ENCODE measurements around the gene PDIA4.
"Not testable (repeated sequence)": the region's sequence is repeated elsewhere in the genome, so short reads cannot be mapped to it uniquely, and the experiment has no call there.

PDIA4 gene

DNA sequence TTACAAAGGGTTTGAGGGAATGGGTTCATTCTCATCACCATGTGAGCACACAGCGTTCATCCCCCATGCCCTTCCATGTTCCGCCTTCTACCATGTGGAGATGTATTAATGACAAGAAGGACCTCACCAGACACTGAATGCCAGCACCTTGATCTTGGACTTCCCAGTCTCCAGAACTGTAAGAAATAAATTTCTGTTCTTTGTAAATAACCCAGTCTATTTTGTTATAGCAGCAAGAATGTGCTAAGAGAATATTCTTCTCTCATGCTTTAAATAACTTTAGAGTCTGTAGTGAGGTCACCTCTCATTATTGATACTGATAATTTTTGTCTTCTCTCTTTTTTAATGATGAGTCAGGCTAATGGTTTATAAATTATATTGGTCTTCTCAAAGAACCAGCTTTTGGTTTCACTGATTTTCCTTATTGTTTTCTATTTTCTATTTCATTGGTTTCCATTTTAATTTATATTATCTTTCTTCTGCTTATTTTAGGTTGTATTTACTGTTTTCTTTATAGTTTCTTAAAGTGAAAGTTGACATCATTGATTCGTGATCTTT is 3.1 kb upstream of the PDIA4 start:
- DNase-seq, result no peak

DNA sequence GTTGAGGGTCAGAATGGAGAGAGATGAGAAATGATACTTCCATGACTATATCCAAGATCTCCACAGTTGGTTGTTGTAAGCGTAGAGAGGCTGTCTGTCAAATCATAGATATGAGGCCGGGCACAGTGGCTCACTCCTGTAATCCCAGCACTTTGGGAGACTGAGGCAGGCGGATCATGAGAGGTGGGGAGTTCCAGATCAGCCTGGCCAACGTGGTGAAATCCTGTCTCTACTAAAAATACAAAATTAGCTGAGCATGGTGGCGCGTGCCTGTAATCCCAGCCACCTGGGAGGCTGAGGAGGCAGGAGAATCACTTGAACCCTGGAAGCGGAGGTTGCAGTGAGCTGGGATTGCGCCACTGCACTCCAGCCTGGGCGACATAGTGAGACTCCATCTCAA is 2.1 kb upstream of the PDIA4 start:
- DNase-seq, result not testable (repeated sequence)

GRCh38 chr7:149027611-149028345 is 527 bp downstream of the PDIA4 start:
- DNase-seq, result no peak

- no peak for DNase-seq
Observed at GRCh38 chr7:149027055-149027454, 1.2 kb downstream of the PDIA4 start.

GRCh38 chr7:149023662-149024061 is 4.6 kb downstream of the PDIA4 start:
- no peak for DNase-seq

DNA sequence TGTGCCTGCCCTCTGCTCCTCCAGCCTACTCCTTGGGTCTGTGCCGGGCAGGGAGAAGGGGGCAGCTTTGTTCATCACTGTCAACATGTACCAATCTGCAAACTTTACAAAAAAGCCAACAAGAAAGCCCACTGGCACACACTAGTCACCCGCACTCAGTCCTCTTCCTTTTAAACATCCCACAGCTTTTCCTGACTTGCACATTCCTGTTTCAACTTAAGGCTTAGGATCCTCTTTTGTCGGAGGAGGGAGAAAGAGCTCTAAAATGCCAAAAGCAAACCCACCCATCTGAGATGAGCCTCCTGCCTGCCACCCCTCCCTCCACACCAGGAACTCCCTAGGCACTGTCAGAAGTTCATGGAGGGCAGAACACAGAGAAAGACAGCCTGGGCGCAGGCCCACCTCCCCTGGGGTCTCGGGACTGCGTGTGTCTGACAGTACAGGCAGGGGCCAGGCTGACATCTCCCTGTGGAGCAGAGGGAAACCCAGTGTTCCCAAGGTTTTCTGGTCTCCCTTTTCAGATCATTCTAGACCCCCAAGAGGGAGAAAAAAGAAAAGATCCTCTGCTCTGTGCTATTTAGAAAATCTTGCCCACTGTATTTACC is 5.4 kb downstream of the PDIA4 start:
- DNase-seq, result no peak

DNA sequence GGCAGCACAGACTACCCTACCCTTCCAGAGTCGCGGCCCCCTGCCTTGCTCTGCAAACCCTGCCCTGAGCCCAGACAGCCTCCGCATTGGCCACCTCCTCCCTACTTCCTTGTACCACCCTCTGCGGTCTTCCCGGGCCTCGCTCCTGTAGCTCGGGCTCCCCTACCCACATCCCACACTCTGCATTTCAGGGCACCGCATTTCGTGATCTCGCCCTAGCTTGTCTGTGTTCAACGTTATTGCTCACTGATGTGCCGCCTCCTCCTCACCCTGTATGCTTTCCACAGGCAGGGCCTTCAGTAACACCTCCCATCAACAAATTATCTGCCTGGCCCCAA is 6.6 kb downstream of the PDIA4 start:
- DNase-seq, result no peak

DNA sequence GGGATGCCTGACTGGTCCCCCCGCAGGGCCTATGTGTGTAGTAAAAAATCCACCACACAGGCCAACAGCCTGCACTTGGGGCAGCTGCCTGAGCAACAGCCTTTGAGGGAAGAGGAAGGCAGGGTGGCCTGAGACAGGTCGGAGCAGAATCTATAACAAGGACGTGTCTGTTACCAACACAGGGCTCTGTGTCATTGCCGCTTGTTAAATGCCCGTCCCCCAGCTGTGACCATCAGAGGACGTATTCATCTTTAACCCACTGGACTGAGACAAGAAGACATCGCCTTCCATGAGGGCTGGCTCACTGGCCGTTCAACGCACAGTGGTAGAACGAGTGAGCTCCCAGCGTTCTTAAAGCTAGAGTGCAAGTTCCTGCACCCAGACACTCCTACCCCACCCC is 7.8 kb downstream of the PDIA4 start:
- no peak for DNase-seq

GRCh38 chr7:149016876-149017275 is 11.4 kb downstream of the PDIA4 start:
- DNase-seq, result no peak

DNA sequence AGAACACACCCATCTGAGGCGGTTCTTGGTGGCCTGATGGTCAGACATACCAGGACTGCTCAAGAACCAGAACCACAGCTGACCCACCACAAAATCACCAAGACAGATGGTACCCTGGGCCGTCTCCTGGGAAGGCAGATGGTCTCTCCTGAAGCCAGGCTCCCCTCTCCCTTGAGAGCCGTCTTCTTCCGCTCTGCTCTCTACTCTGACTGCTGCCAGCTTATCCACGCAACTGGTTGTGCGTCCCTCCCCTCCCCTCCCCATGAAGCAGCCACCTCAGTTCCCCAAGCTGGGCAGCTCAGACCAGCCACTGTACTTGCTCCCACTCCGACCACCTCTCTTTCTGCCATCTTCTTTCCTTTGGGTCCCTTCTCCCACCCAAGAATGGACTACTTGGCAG is 14.0 kb downstream of the PDIA4 start:
- no peak for DNase-seq

DNA sequence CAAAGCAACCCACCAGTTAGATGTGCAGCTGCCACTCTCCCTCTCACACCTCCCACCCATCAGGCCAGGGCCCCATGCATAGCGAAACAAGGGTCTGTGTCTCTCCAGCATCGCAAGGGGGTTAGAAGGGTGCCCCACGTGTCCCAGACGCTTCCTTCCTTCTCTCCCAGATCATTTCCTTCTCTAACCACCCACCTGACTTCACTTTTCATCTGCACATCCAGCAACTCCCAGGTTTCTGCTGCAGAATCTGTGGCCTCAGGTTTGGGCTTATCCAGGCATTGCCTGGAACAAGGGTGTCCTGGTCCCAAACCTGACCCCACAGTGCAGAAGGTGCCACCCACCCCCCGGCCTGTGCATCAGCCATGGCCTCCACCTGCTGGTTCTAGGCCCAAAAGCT is 14.4 kb downstream of the PDIA4 start:
- no peak for DNase-seq

DNA sequence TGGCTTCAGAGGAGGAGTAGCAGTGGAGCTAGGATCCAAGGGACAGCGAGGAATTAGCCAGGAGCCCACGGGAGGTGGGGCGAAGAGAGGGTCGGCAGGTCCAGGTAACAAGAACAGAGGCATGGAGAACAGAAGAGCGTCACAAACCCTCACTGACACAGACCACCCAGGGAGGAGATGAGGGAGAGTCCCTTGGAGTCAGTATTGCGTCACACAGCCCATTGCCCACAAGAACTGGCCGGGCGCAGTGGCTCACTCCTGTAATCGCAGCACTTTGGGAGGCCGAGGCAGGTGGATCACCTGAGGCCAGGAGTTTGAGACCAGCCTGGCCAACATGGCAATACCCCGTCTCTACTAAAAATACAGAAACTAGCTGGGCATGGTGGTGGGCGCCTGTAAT is 15.6 kb downstream of the PDIA4 start:
- not testable (repeated sequence) for DNase-seq

DNA sequence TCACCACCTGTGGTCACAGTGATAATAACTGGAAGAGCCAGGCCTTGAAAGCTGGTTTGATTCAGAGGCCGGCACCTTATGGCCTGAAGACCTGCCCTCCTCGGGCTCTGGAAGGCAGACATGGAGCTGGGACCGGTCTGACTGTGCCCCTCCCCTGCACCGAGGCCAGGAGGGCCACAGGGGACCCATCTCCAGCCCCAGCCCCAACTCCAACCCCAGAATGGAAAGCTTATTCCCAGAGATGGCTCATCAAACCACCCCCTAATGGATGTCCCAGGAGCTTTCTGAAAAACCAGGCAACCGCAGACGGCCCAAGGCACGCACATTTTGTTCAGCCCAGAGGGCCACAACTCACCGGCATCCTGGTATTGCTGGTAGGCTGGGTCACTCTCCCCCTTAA is 16.8 kb downstream of the PDIA4 start:
- no peak for DNase-seq

- no peak for DNase-seq
Observed at GRCh38 chr7:149010451-149010850, 17.9 kb downstream of the PDIA4 start.

DNA sequence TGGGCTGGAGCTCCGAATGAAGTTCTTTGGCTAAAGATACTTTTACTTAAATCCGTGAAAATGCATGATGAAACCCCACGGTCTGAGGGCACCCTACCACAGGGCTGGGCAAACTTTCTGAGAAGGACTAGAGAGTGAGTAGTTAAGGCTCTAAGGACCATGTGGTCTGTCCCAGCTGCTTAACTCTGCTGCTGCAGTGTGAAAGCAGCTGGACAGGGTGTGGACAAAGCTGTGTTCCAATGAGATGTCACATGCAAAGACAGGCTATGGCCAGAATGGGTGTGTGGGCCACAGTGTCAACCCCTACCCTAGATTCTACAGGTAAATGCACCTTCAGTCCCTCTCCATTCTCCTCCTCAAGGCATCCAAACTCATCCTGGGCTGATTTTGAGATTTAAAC is 18.8 kb downstream of the PDIA4 start:
- DNase-seq, result no peak

- DNase-seq, result no peak
Observed at GRCh38 chr7:149007611-149008010, 20.7 kb downstream of the PDIA4 start.

DNA sequence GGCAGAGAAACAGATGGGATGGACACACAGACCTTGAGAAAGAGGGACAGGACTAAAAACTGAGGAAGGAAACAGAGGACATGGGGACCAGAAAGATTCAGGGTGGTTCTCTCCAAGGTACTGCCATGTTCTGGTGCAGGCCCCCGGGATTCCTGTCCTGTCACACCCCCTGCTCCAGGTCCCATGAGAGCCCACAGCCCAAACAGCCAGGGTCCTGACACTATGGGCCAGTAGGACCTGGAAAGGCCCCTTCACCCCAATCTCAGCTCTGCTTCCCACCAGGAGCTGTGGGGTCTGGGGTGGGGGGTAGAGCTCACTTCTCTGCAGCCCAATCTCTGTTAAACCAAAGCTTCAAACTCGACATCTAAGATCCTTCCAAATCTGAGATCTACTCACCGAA is 21.2 kb downstream of the PDIA4 start:
- no peak for DNase-seq

- no peak for DNase-seq
Observed at GRCh38 chr7:149006345-149006725, 22.0 kb downstream of the PDIA4 start.

GRCh38 chr7:149005427-149006344 is 22.6 kb downstream of the PDIA4 start:
- DNase-seq, result peak; percentile 67

GRCh38 chr7:149004405-149005370 is 23.6 kb downstream of the PDIA4 start:
- no peak for DNase-seq

GRCh38 chr7:149003560-149004305 is 24.6 kb downstream of the PDIA4 start:
- no peak for DNase-seq

GRCh38 chr7:149003018-149003417 is 25.3 kb downstream of the PDIA4 start:
- no peak for DNase-seq
